KBM-7 (cell line): ENCODE data around the gene FAM187B.
A peak's percentile ranks its signal among the peaks of the same experiment; 100 is the strongest.

Experiments used
- DNase-seq: peaks from one replicate; pipeline ENCODE4 v3.0.0-alpha.2; 2015
- in situ Hi-C: fragments of 300-500 bp; cut with MboI; formaldehyde crosslinking; loops from 2 replicates; pipeline ENCODE4 v1.14.3; 2020; ENCODE audit warnings: low sequenced_read_pairs, low pct_unique_long_range_greater_than_20kb, mixed read lengths

FAM187B gene

GRCh38 chr19:35228177-35228930, at the start of gene FAM187B:
TSS of gene FAM187B (minus strand) at chr19:35228739. CDS start at chr19:35228680, 59 bp downstream.
- in situ Hi-C loops, result no loop called here
- DNase-seq, result no peak

- DNase-seq, result no peak
- in situ Hi-C loops, result no loop called here
These were observed 48.3 kb upstream of the FAM187B start for GRCh38 chr19:35276706-35277281.

- in situ Hi-C loops, result no loop called here
- no peak for DNase-seq
These were observed 45.8 kb upstream of the FAM187B start for GRCh38 chr19:35274323-35274722.

- in situ Hi-C loops, result no loop called here
- no peak for DNase-seq
These were observed 45.2 kb upstream of the FAM187B start for GRCh38 chr19:35273686-35274259.

- no peak for DNase-seq
- in situ Hi-C loops, result no loop called here
These were observed 44.6 kb upstream of the FAM187B start for GRCh38 chr19:35272954-35273649.

DNA sequence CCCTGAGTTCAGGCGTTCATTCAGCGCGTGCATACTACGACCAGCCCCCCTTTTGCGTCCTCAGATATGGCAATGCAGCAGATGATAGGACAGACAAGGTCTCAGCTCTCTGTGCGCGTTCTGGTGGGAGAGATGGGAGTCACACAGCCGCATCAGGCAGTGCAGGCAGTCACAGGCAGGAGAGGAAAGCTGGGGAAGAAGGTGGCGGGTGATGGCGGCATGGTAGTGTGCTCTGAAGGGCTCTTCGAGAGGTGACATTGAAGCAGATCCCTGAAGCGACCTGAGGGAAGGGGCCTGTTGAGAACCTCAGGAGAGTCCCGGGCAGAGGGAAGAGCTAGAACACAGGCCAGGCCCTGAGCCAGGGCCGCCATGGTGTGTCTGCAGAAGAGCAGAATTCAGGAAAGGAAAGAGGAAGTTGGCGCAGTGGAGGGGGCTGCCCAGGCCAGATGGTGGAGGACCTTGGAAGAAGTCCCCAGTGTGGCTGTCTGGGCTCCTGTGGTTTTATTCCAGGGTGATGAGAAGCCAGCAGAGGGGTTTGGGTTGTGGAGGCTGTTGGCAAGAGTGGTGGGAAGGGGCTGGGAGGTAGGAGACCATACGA, 43.7 kb upstream of the FAM187B start:
- in situ Hi-C loops, result no loop called here
- peak; percentile 87 for DNase-seq

GRCh38 chr19:35271546-35271945, 43.0 kb upstream of the FAM187B start:
- DNase-seq, result no peak
- in situ Hi-C loops, result no loop called here

GRCh38 chr19:35270381-35270811, 41.9 kb upstream of the FAM187B start:
- in situ Hi-C loops, result no loop called here
- no peak for DNase-seq

GRCh38 chr19:35269438-35270117, 41.0 kb upstream of the FAM187B start:
- in situ Hi-C loops, result no loop called here

GRCh38 chr19:35268536-35269437, 40.2 kb upstream of the FAM187B start, which contains the start of gene USF2:
TSS of gene USF2 (plus strand) at chr19:35268962. CDS start at chr19:35269102, 140 bp downstream.
- no peak for DNase-seq
- in situ Hi-C loops, result no loop called here

More at GRCh38 chr19:35269438-35270117, 41.0 kb upstream of the FAM187B start:
- DNase-seq, result peak; percentile 78

GRCh38 chr19:35267818-35268535, 39.4 kb upstream of the FAM187B start:
- in situ Hi-C loops, result no loop called here
- peak; percentile 55 for DNase-seq

GRCh38 chr19:35267353-35267817, 38.8 kb upstream of the FAM187B start:
- DNase-seq, result no peak
- in situ Hi-C loops, result no loop called here

DNA sequence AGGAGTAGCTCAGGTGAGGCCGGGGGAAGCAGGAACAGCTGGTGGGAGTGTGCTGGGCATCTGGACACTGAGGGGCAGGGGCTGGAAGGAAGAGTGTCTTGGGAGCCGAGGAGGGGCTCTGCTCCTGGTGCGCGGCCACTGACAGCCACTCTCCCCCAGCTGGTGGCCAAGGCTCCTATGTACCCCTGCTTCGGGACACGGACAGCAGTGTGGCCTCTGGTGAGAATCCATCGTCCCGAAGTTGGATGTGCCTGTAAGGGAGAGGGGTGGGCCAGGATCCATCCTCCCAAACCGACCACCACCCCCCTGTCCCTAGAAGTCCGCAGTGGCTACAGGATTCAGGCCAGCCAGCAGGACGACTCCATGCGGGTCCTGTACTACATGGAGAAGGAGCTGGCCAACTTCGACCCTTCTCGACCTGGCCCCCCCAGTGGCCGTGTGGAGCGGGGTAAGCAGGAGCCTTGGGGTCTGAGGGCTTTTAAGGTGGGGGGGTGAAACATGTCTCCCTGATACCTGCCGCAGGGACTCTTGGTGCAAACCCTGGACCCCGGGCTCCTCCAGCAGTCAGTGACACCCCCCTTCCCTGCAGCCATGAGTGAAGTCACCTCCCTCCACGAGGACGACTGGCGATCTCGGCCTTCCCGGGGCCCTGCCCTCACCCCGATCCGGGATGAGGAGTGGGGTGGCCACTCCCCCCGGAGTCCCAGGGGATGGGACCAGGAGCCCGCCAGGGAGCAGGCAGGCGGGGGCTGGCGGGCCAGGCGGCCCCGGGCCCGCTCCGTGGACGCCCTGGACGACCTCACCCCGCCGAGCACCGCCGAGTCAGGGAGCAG, 38.2 kb upstream of the FAM187B start:
- DNase-seq, result no peak
- in situ Hi-C loops, result no loop called here

DNA sequence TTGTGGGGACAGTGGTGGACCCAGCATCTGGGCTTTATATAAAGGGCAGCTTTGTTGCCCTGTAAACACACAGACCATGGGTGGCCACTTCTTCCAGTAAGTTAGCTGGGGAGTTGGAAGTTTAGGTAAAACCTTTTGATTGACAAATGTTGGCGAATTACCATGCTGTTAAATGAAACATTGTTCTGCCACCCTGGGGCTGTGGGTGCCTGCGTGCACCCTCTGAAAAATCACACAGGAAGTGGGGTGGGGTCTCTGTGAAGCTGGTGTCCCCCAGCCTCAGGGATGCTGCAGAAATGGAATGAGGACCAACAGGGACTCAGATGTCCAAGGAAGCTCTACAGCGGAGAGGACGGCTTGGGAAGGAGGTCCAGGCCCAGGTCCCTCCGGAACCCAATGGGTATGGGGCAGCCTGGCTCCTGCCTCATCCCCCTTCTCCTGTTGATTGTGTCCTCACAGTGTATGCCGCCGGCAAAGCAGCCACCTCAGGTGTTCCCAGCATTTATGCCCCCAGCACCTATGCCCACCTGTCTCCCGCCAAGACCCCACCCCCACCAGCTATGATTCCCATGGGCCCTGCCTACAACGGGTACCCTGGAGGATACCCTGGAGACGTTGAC, 37.5 kb upstream of the FAM187B start:
- in situ Hi-C loops, result no loop called here
- no peak for DNase-seq

GRCh38 chr19:35265126-35265899, 36.8 kb upstream of the FAM187B start:
- DNase-seq, result no peak
- in situ Hi-C loops, result no loop called here
